Glomerular endothelial cell (primary cell): ENCODE results near the gene LRRN3. TPM values are rescaled to one million over a fixed set of nuclear protein-coding genes. Genes with fewer than 3 reads are reported as not detected.

Experiments
- DNase-seq: peaks from one replicate; pipeline ENCODE4 v3.0.0-alpha.2; 2011; ENCODE audit warnings: low read depth, low spot score; ENCODE audit errors: extremely low read depth
- total RNA-seq: library from RNA; depleted of rRNA; stranded (reverse); fragments of >200 nt; gene quantifications from 2 replicates; pipeline ENCODE4 v1.2.3, GENCODE V29; 2015

Gene LRRN3
- total RNA-seq, 1 donor from 2014 or later: 0.76 TPM

DNA sequence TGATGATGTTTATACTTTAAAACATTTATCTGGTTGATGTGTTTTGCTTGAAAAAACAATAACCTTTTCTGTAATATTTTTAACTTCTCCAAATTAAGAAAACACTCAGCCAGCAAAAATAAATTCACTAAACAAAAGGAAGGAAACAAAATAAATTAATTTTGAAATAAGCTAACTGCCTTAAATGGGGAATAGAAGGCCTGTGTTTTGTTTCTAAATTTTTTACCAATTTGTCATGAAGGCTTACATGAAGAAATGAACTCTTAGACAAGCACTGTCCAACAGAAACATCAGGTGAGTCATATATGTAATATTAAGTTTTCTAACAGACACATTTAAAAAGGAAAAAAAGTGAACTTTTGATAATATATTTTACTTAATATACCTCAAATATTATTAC, 68.5 kb downstream of the LRRN3 start:
- DNase-seq: no peak

GRCh38 chr7:111160297-111160696, 69.4 kb downstream of the LRRN3 start:
- DNase-seq: no peak

GRCh38 chr7:111162692-111163091, 71.8 kb downstream of the LRRN3 start:
- no peak for DNase-seq

GRCh38 chr7:111164442-111164841, 73.5 kb downstream of the LRRN3 start:
- no peak for DNase-seq

- no peak for DNase-seq
These were observed 77.3 kb downstream of the LRRN3 start for GRCh38 chr7:111168182-111168581.

DNA sequence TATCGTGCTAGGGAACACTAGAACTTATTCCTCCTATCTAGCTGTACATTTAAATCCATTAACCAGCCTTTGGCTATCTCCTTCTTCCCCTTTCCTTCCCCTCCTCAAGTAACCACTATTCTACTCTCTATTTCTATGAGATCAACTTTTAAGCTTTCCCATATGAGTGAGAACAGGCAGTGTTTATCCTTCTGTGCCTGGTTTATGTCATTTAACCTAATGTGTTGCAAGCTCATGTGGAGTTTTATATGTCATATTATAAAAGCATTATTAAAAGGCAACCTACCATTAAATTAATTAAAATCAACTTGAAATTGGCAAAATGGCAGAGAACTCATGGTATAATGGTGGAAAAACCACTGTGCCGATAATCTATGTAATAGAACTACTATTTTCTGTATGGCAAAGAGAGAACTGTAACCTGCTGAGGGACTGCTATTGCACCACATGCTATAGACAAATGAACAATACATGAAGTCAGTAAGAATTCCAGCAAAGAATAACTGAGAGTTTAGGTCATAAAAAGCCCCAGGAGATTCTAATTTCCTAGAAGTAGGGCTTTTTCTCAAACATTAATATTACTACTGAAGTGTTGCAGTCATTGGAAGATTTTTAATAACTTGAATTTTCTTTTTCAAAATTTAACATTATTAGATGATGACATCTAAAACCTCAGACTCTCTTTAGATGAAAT, 81.8 kb downstream of the LRRN3 start:
- no peak for DNase-seq

DNA sequence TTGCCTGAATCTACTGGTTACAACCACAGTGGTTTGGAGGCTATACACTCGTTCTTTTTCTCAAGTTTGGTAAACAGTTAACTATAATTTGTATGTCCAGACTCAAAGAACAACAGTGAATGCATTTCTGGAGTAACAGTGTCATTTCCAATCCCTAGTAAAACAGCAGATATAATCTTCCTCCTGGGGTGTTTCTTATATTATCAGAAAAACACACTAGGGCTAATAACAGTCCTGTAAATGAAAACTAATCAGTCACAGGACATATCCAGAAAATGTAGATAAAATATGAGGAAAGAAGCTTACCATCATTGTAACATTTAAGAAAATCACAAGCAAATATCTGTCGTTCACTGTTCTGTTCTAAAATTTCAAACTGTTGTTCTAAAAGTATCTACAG, 82.6 kb downstream of the LRRN3 start:
- DNase-seq: no peak

DNA sequence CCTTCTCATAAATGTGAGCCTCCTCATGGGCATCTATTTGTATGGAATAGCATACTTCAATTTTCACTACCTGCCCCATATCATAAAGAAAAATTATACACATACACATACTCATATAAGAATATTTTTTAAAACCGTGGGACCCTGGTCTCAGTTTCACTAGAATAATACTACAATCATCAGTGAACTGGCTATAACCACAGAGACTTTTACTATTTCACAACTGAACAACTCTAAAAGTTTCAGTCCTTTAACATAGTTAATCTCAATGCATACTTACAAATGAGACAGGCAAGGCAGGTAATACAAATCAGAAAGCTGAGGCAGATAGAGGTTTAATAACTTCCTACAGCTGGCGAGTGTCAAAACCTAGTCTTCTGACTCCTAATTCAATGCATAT, 83.1 kb downstream of the LRRN3 start:
- no peak for DNase-seq

- no peak for DNase-seq
These were observed 83.6 kb downstream of the LRRN3 start for GRCh38 chr7:111174510-111174909.
